HepG2 (cell line): ENCODE data around the gene SLC2A4. TPM values are rescaled to one million over a fixed set of nuclear protein-coding genes. Genes with fewer than 3 reads are reported as not detected.

Source experiments
- NCOA2 ChIP-seq: sonication (generic); formaldehyde crosslinking; IDR thresholded peaks from 2 replicates; pipeline ENCODE4 v1.8.0; 2022; ENCODE audit warnings: inconsistent platforms
- NFIC ChIP-seq: IDR thresholded peaks from 2 replicates; pipeline ENCODE4 v1.6.1; 2012; ENCODE audit warnings: mild to moderate bottlenecking, low read length, inconsistent platforms
- RAD21 ChIP-seq: fragments of 450-650 bp; formaldehyde crosslinking; IDR thresholded peaks from 2 replicates; pipeline ENCODE4 v1.5.0; 2020; ENCODE audit warnings: mild to moderate bottlenecking
- ZNF12 ChIP-seq: sonication (generic); formaldehyde crosslinking; IDR thresholded peaks from 2 replicates; pipeline ENCODE4 v1.5.0; 2020; ENCODE audit warnings: missing genetic modification reagents
- ZNF24 ChIP-seq: fragments of 450-650 bp; IDR thresholded peaks from 2 replicates; pipeline ENCODE4 v1.6.1; 2017; ENCODE audit warnings: antibody characterized with exemption, mild to moderate bottlenecking
- ZNF646 ChIP-seq: sonication (generic); formaldehyde crosslinking; IDR thresholded peaks from 2 replicates; pipeline ENCODE4 v1.9.0; 2021; ENCODE audit warnings: mild to moderate bottlenecking, missing genetic modification reagents
- polyA plus RNA-seq, 8 experiments: library from polyadenylated mRNA; depleted of rRNA in 3 of 8; stranded (reverse) in 7 of 8; unstranded in 1 of 8; fragments of >200 nt; fragmentation: Illumina TruSeq in 4 of 8; extraction: Trizol in 4 of 8; gene quantifications; 2 replicates each; pipeline versions ENCODE4 v1.2.1 to v1.2.3, GENCODE V29; 2011 to 2016; ENCODE audit warnings: low read depth in 4 of 8, missing spikeins in 1 of 8, mixed read lengths in 1 of 8; ENCODE audit not compliant: insufficient read depth in 1 of 8
- total RNA-seq, 5 experiments: library from RNA; depleted of rRNA; stranded (reverse); fragments of >200 nt; fragmentation: Illumina TruSeq; extraction: Trizol; gene quantifications; 2 replicates each; pipeline ENCODE4 v1.2.3, GENCODE V29; 2016; ENCODE audit warnings: low read depth in 1 of 5
- TF ChIP-seq, protein P1 (sequence below): sonication (generic); formaldehyde crosslinking; IDR thresholded peaks from 2 replicates; pipeline ENCODE4 v1.4.0; 2020; ENCODE audit warnings: missing genetic modification reagents, borderline replicate concordance
- TF ChIP-seq, protein P2 (sequence below): sonication (generic); formaldehyde crosslinking; IDR thresholded peaks from 2 replicates; pipeline ENCODE4 v1.4.0; 2020; ENCODE audit warnings: missing genetic modification reagents
- TF ChIP-seq, protein P3 (sequence below): sonication (generic); formaldehyde crosslinking; IDR thresholded peaks from 2 replicates; pipeline ENCODE4 v1.4.0; 2020; ENCODE audit warnings: missing genetic modification reagents
- TF ChIP-seq, protein P4 (sequence below): sonication (generic); formaldehyde crosslinking; IDR thresholded peaks from 2 replicates; pipeline ENCODE4 v1.8.0; 2022; ENCODE audit warnings: missing genetic modification reagents, mild to moderate bottlenecking, borderline replicate concordance

Gene SLC2A4
- total and polyA plus RNA-seq, 2 of the 13 experiments (the other 11 are each of a cell fraction or from before 2014, with no cell fraction given), result 4.9 to 5.8 TPM

DNA sequence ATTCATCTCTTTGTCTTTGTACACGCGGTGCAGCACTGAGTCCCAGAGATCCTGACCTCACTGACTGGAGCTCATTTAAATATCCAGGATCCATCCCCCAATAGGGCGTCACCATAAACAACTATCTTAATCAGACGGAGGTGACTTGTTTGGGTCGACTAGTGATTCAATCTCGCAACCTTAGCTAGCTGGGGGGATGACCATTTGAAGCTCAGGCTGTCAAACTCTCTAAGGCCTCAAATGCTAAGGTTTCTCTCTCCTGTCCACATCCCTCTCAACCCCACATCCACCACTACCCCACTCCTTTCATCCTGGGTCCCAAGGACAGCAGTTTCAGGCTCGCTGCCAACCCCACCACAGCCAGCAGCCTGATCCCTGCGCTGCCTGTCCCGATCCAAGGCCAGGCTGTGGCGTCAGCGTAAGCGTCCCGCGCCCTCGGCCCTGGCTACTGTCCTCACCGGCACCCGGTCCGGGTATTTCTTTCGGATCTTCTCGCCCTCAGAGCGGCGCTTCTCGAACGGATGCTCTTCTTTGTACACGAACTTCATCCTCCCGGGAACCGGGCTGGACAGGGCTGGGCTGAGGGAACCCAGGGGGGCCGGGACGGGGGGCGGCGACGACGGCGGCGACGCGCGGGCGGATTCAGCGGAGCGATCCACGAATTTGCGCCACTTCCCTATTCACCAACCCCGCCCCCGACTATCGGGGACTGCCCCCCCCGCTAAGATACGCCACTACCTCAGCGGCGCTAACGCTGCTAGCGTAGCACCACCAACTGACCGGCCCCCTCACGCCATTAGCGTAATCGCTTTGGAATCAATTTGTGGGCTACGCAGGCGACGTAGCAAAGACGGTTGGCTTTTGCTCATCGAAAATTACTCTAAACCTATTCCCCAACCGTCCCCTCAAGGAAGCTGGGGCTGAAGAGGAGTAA is 39.5 kb upstream of the SLC2A4 start, which contains the start of gene GABARAP (continued):
- TF ChIP-seq, protein P1, sequence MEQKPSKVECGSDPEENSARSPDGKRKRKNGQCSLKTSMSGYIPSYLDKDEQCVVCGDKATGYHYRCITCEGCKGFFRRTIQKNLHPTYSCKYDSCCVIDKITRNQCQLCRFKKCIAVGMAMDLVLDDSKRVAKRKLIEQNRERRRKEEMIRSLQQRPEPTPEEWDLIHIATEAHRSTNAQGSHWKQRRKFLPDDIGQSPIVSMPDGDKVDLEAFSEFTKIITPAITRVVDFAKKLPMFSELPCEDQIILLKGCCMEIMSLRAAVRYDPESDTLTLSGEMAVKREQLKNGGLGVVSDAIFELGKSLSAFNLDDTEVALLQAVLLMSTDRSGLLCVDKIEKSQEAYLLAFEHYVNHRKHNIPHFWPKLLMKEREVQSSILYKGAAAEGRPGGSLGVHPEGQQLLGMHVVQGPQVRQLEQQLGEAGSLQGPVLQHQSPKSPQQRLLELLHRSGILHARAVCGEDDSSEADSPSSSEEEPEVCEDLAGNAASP (CRISPR knock-in tag), result 0 out of 2 replicates have a peak, but pooled peaks have one; percentile 12
- TF ChIP-seq, protein P2, sequence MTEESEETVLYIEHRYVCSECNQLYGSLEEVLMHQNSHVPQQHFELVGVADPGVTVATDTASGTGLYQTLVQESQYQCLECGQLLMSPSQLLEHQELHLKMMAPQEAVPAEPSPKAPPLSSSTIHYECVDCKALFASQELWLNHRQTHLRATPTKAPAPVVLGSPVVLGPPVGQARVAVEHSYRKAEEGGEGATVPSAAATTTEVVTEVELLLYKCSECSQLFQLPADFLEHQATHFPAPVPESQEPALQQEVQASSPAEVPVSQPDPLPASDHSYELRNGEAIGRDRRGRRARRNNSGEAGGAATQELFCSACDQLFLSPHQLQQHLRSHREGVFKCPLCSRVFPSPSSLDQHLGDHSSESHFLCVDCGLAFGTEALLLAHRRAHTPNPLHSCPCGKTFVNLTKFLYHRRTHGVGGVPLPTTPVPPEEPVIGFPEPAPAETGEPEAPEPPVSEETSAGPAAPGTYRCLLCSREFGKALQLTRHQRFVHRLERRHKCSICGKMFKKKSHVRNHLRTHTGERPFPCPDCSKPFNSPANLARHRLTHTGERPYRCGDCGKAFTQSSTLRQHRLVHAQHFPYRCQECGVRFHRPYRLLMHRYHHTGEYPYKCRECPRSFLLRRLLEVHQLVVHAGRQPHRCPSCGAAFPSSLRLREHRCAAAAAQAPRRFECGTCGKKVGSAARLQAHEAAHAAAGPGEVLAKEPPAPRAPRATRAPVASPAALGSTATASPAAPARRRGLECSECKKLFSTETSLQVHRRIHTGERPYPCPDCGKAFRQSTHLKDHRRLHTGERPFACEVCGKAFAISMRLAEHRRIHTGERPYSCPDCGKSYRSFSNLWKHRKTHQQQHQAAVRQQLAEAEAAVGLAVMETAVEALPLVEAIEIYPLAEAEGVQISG (CRISPR knock-in tag), result peak; percentile 44
- TF ChIP-seq ZNF646, result no peak
- TF ChIP-seq ZNF12 (CRISPR knock-in tag), result no peak
- no peak for TF ChIP-seq NCOA2
- TF ChIP-seq ZNF24, result no peak
- TF ChIP-seq NFIC, result 0 out of 2 replicates have a peak, but pooled peaks have one; percentile 4
- TF ChIP-seq, protein P3, sequence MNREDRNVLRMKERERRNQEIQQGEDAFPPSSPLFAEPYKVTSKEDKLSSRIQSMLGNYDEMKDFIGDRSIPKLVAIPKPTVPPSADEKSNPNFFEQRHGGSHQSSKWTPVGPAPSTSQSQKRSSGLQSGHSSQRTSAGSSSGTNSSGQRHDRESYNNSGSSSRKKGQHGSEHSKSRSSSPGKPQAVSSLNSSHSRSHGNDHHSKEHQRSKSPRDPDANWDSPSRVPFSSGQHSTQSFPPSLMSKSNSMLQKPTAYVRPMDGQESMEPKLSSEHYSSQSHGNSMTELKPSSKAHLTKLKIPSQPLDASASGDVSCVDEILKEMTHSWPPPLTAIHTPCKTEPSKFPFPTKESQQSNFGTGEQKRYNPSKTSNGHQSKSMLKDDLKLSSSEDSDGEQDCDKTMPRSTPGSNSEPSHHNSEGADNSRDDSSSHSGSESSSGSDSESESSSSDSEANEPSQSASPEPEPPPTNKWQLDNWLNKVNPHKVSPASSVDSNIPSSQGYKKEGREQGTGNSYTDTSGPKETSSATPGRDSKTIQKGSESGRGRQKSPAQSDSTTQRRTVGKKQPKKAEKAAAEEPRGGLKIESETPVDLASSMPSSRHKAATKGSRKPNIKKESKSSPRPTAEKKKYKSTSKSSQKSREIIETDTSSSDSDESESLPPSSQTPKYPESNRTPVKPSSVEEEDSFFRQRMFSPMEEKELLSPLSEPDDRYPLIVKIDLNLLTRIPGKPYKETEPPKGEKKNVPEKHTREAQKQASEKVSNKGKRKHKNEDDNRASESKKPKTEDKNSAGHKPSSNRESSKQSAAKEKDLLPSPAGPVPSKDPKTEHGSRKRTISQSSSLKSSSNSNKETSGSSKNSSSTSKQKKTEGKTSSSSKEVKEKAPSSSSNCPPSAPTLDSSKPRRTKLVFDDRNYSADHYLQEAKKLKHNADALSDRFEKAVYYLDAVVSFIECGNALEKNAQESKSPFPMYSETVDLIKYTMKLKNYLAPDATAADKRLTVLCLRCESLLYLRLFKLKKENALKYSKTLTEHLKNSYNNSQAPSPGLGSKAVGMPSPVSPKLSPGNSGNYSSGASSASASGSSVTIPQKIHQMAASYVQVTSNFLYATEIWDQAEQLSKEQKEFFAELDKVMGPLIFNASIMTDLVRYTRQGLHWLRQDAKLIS (CRISPR knock-in tag), result no peak
- 0 out of 2 replicates have a peak, but pooled peaks have one; percentile 46 for TF ChIP-seq RAD21 (CRISPR knock-in tag)
- TF ChIP-seq, protein P4, sequence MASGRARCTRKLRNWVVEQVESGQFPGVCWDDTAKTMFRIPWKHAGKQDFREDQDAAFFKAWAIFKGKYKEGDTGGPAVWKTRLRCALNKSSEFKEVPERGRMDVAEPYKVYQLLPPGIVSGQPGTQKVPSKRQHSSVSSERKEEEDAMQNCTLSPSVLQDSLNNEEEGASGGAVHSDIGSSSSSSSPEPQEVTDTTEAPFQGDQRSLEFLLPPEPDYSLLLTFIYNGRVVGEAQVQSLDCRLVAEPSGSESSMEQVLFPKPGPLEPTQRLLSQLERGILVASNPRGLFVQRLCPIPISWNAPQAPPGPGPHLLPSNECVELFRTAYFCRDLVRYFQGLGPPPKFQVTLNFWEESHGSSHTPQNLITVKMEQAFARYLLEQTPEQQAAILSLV (CRISPR knock-in tag), result no peak
